Hepatocyte (in vitro differentiated cells): Measurements from ENCODE around the gene HSPB7. TPM values are rescaled to one million over a fixed set of nuclear protein-coding genes. Genes with fewer than 3 reads are reported as not detected.
"Not testable (repeated sequence)": the region's sequence is repeated elsewhere in the genome, so short reads cannot be mapped to it uniquely, and the experiment has no call there.

Experiments
- DNase-seq: peaks from one replicate; pipeline ENCODE4 v3.0.0-alpha.2; 2016; ENCODE audit warnings: low spot score
- H2AFZ ChIP-seq: fragments of 200-600 bp; sonication (generic); 2 replicates; pipeline ENCODE4 v1.6.0; 2016; ENCODE audit warnings: antibody characterized with exemption, mild to moderate bottlenecking
- H3K27ac ChIP-seq: fragments of 200-600 bp; sonication (generic); 2 replicates; pipeline ENCODE4 v1.5.1; 2016; ENCODE audit warnings: mild to moderate bottlenecking
- H3K27me3 ChIP-seq: fragments of 200-600 bp; sonication (generic); 2 replicates; pipeline ENCODE4 v1.6.1; 2016
- H3K36me3 ChIP-seq: fragments of 200-600 bp; sonication (generic); replicated peaks from 2 replicates; pipeline ENCODE4 v1.5.1; 2016; ENCODE audit warnings: low read depth; ENCODE audit not compliant: insufficient read depth
- H3K4me1 ChIP-seq: fragments of 200-600 bp; sonication (generic); 2 replicates; pipeline ENCODE4 v1.5.1; 2016; ENCODE audit warnings: mild to moderate bottlenecking, moderate library complexity; ENCODE audit not compliant: insufficient read depth
- H3K4me2 ChIP-seq: fragments of 200-600 bp; sonication (generic); 2 replicates; pipeline ENCODE4 v1.6.0; 2016
- H3K4me3 ChIP-seq: fragments of 200-600 bp; sonication (generic); 2 replicates; pipeline ENCODE4 v1.5.1; 2016; ENCODE audit warnings: mild to moderate bottlenecking
- H3K79me2 ChIP-seq: fragments of 200-600 bp; sonication (generic); 2 replicates; pipeline ENCODE4 v1.6.0; 2017; ENCODE audit warnings: mild to moderate bottlenecking
- H3K9me2 ChIP-seq: fragments of 200-600 bp; sonication (generic); replicated peaks from 2 replicates; pipeline ENCODE4 v1.6.0; 2017; ENCODE audit warnings: mild to moderate bottlenecking; ENCODE audit not compliant: insufficient read depth
- H3K9me3 ChIP-seq: fragments of 200-600 bp; sonication (generic); 2 replicates; pipeline ENCODE4 v1.5.1; 2016; ENCODE audit warnings: low read depth, mild to moderate bottlenecking
- H4K20me1 ChIP-seq: fragments of 200-600 bp; sonication (generic); 2 replicates; pipeline ENCODE4 v1.6.0; 2016; ENCODE audit warnings: mild to moderate bottlenecking; ENCODE audit not compliant: insufficient read depth, poor library complexity, severe bottlenecking
- CTCF ChIP-seq: fragments of 200-600 bp; sonication (generic); IDR thresholded peaks from 2 replicates; pipeline ENCODE4 v1.5.1; 2016; ENCODE audit warnings: antibody characterized with exemption, mild to moderate bottlenecking; ENCODE audit not compliant: poor library complexity
- EZH2 ChIP-seq: fragments of 200-600 bp; sonication (generic); IDR thresholded peaks from 2 replicates; pipeline ENCODE4 v1.6.1; 2016; ENCODE audit warnings: antibody characterized with exemption, mild to moderate bottlenecking, borderline replicate concordance
- EZH2phosphoT487 ChIP-seq: fragments of 200-600 bp; sonication (generic); IDR thresholded peaks from one replicate; pipeline ENCODE4 v1.6.1; 2018; ENCODE audit warnings: antibody characterized with exemption, mild to moderate bottlenecking, low read depth, moderate library complexity; ENCODE audit not compliant: unreplicated experiment, severe bottlenecking
- WGBS: methylation state at CpG from one replicate; pipeline ENCODE4 v1.1.6; 2016; ENCODE audit warnings: low lambda C conversion rate; ENCODE audit errors: missing lambda C conversion rate; 5-methylcytosine and 5-hydroxymethylcytosine counted together
- polyA plus RNA-seq: library from polyadenylated mRNA; unstranded; fragments of >200 nt; fragmentation: Nextera tagmentation; extraction: Ambion mirVana; gene quantifications from 2 replicates; pipeline ENCODE4 v1.2.1, GENCODE V29; 2016
- total RNA-seq: library from RNA; depleted of rRNA; stranded (reverse); fragments of >200 nt; gene quantifications from 2 replicates; pipeline ENCODE4 v1.2.3, GENCODE V29; 2014

Gene HSPB7
- total and polyA plus RNA-seq, 2 experiments from 2014 or later, result 17.4 to 59.4 TPM

DNA sequence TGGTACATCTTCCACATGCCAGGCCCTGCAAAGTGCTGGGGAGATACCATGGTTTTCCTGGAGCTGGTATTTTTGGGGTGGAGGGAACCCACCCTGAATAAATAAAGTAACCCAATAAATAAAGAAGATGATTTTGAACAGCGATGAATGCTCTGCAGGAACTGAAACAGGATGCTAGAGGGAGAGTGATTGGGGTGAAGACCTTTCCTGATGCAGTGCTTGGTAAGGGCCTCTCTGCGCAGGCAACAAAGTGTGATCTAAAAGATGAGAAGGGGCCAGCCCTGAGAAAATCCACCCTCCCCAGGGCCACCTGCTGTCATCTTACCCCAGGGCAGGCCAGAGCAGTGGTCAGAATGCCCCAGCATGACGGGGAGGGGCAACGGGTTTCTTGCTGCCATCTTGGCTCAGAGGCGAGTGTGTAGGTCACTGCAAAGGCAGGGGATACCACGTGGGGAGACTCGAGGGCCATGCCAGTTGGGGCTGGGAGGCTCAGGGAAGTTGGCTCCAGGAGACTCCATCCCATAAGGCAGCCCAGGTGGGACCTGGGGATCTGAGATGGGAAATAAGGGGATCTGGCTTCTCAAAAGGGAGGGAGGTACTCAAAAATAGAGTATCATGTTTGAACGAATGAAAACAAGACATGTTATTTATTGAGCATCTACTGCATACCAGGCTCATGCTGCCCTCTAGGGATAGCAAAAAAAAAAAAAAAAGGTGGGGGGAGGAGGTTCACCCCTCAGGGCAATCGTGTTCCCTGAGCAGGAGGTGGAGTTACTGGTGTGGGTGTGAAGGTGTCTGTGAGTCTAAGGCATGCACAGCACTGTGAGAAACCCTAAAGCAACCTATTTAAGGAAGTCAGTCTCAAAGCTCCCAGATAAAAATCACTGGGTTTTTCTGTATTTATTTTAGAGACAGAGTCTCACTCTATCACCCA lies 11.0 kb downstream of the HSPB7 start:
- Histone ChIP-seq H3K4me3 (no peak overlapping the region), H3K27me3 (no peaks in the 10 kb centered on the region), H2AFZ (no peak overlapping the region), H3K9me3 (no peaks in the 10 kb centered on the region), H3K36me3 (no peaks in the 10 kb centered on the region), H3K79me2 (no peaks in the 10 kb centered on the region), H3K4me2 (no peak overlapping the region), H3K4me1 (no peaks in the 10 kb centered on the region), H4K20me1 (no peaks in the 10 kb centered on the region), H3K9me2 (no peaks in the 10 kb centered on the region), H3K27ac (no peak overlapping the region)
- WGBS, result 72% methylated on average over 9 of the region's 9 CpGs
- TF ChIP-seq CTCF (peak; percentile 9), EZH2 (no peak)
- DNase-seq, result no peak

GRCh38 chr1:16006010-16006409 lies 11.8 kb downstream of the HSPB7 start:
- H3K9me3 ChIP-seq, result no peaks in the 10 kb centered on the region
- H3K27me3 ChIP-seq, result no peaks in the 10 kb centered on the region
- DNase-seq, result no peak
- H3K9me2 ChIP-seq, result no peaks in the 10 kb centered on the region
- no peak overlapping the region for H3K27ac ChIP-seq
- TF ChIP-seq EZH2, result no peak
- no peak for TF ChIP-seq CTCF
- no peak for TF ChIP-seq EZH2phosphoT487
- WGBS, result 88% methylated on average over 11 of the region's 11 CpGs
- H4K20me1 ChIP-seq, result no peaks in the 10 kb centered on the region
- no peaks in the 10 kb centered on the region for H3K36me3 ChIP-seq
- no peak overlapping the region for H3K4me2 ChIP-seq
- H3K79me2 ChIP-seq, result no peaks in the 10 kb centered on the region
- H3K4me3 ChIP-seq, result no peak overlapping the region
- H2AFZ ChIP-seq, result no peak overlapping the region
- no peaks in the 10 kb centered on the region for H3K4me1 ChIP-seq

DNA sequence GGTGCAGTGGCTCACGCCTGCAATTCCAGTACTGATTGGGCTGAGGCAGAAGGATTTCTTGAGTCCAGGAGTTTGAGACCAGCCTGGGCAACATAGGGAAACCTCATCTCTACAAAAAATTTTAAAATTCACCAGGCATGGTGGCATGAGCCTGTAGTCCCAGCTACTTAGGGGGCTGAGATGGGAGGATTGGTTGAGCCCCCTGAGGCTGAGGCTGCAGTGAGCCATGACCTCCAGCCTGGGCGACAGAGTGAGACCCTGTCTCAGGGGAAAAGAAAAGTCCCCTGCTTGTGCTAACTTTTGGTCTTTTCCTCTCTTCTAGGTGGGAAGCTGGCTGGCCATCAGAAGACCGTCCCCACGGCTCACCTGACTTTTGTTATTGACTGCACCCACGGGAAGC lies 12.2 kb downstream of the HSPB7 start:
- WGBS, result 88% methylated on average over 5 of the region's 5 CpGs

DNA sequence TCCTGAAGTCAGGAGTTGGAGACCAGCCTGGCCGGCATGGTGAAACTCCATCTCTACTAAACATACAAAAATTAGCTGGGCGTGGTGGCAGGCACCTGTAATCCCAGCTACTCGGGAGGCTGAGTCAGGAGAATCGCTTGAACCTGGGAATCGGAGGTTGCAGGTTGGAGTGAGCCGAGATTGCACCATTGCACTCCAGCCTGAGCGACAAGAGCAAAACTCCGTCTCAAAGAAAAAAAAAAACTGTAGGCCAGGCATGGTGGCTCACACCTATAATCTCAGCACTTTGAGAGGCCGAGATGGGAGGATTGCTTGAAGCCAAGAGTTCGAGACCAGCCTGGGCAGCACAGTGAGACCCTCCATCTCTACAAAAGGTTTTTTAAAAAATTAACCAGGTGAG lies 16.6 kb downstream of the HSPB7 start:
- H3K9me3 ChIP-seq, H3K4me2 ChIP-seq, H4K20me1 ChIP-seq, H3K27me3 ChIP-seq, H3K4me1 ChIP-seq, H2AFZ ChIP-seq, H3K27ac ChIP-seq, H3K4me3 ChIP-seq, H3K9me2 ChIP-seq, DNase-seq, H3K79me2 ChIP-seq, H3K36me3 ChIP-seq: not testable (repeated sequence)
- 83% methylated on average over 10 of the region's 10 CpGs for WGBS

More for the DNA sequence above, 12.2 kb downstream of the HSPB7 start:
- DNase-seq, result no peak
- Histone ChIP-seq H3K4me3 (no peak overlapping the region), H3K4me1 (no peaks in the 10 kb centered on the region), H3K9me2 (no peaks in the 10 kb centered on the region), H2AFZ (no peak overlapping the region), H3K36me3 (no peaks in the 10 kb centered on the region), H3K27me3 (no peaks in the 10 kb centered on the region), H3K4me2 (no peak overlapping the region), H3K9me3 (no peaks in the 10 kb centered on the region), H3K27ac (no peak overlapping the region), H3K79me2 (no peaks in the 10 kb centered on the region), H4K20me1 (no peaks in the 10 kb centered on the region)
- TF ChIP-seq CTCF (no peak), EZH2 (no peak), EZH2phosphoT487 (no peak)
